Breast epithelium (tissue), 4 donors: ENCODE results near the gene TBC1D7. TPM values are rescaled to one million over a fixed set of nuclear protein-coding genes. Genes with fewer than 3 reads are reported as not detected.

Experiments used
- DNase-seq, 2 donors: peaks; one replicate each; pipeline ENCODE4 v3.0.0-alpha.2; 2019; ENCODE audit warnings: low spot score in 2 of 2
- H3K27ac ChIP-seq, 2 donors: fragments of 200-600 bp; sonication (generic) in 1 of 2; one replicate each; pipeline ENCODE4 v1.5.1; 2016 to 2019; ENCODE audit warnings: mild to moderate bottlenecking in 1 of 2
- H3K27me3 ChIP-seq, 2 donors: fragments of 200-600 bp; sonication (generic) in 1 of 2; one replicate each; pipeline versions ENCODE4 v1.5.1 to v1.6.0; 2017 to 2019; ENCODE audit warnings: control low read depth in 1 of 2, mild to moderate bottlenecking in 1 of 2
- H3K36me3 ChIP-seq: fragments of 200-600 bp; one replicate; pipeline ENCODE4 v1.5.1; 2019
- H3K4me1 ChIP-seq, 2 donors: fragments of 200-600 bp; sonication (generic); one replicate each; pipeline ENCODE4 v1.5.1; 2016 to 2019; ENCODE audit warnings: control low read depth in 1 of 2
- H3K4me3 ChIP-seq, 3 donors: fragments of 200-600 bp; sonication (generic); 1 replicate in 2 of 3; 2 replicates in 1 of 3; pipeline ENCODE4 v1.5.1; 2016 to 2019; ENCODE audit warnings: mild to moderate bottlenecking in 3 of 3, moderate library complexity in 2 of 3
- H3K9me3 ChIP-seq, 2 donors: fragments of 200-600 bp; sonication (generic) in 1 of 2; one replicate each; pipeline ENCODE4 v1.5.1; 2016 to 2019; ENCODE audit warnings: control low read depth in 1 of 2
- CTCF ChIP-seq, 3 donors: fragments of 450-650 bp; IDR thresholded peaks; one replicate each; pipeline ENCODE4 v1.5.1; 2016 to 2017; ENCODE audit warnings: antibody characterized with exemption in 3 of 3, mild to moderate bottlenecking in 3 of 3, moderate library complexity in 3 of 3
- POLR2A ChIP-seq: fragments of 450-650 bp; IDR thresholded peaks from one replicate; pipeline ENCODE4 v1.6.1; 2016; ENCODE audit warnings: antibody characterized with exemption, mild to moderate bottlenecking, moderate library complexity
- POLR2AphosphoS5 ChIP-seq, 3 donors: sonication (generic); formaldehyde crosslinking; IDR thresholded peaks; one replicate each; pipeline ENCODE4 v1.6.1; 2017; ENCODE audit warnings: antibody characterized with exemption in 3 of 3
- intact Hi-C: fragments of 100-400 bp; cut with DNase I; formaldehyde crosslinking; loops from one replicate; pipeline ENCODE4 v1.15.1; 2023; ENCODE audit warnings: low total_unique reads
- total RNA-seq, 3 donors: library from RNA; depleted of rRNA; stranded (reverse); fragments of >200 nt; gene quantifications; one replicate each; pipeline ENCODE4 v1.1.0, GENCODE V29; 2016

TBC1D7 gene
- total RNA-seq, 3 donors from 2014 or later = 8.6 to 10.6 (median 9.8) TPM

DNA sequence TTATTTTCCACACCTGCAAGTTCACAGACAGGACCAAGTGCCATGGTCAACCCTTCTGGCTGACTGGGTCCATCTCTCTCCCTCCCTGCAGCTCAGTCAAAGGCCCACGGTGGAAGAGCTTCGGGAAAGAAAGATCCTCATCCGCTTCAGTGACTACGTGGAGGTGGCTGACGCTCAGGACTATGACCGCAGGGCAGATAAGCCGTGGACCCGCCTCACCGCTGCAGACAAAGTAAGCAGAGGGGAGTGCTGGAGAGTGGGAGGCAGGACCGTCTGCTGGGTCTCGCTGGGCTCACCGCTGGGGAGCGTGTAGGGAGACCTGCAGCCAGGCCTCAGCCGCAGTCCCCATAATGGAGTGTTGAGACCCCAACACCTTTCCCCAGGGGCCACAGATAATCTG lies 45.0 kb downstream of the TBC1D7 start:
- intact Hi-C loops = no loop called here
- H3K4me3 ChIP-seq = no peak overlapping the region
- no peak overlapping the region for H3K27ac ChIP-seq
- no peaks in the 10 kb centered on the region for H3K36me3 ChIP-seq
- H3K9me3 ChIP-seq = peaks cover 19 to 20% of the 10 kb centered on the region in 2 donors
- H3K27me3 ChIP-seq = no peaks in the 10 kb centered on the region
- TF ChIP-seq POLR2A = no peak
- TF ChIP-seq CTCF (IDR thresholded peaks at IDR 0.05) = no peak
- TF ChIP-seq POLR2AphosphoS5 (IDR thresholded peaks at IDR 0.05) = no peak
- H3K4me1 ChIP-seq = no peaks in the 10 kb centered on the region
- no peak for DNase-seq

- Histone ChIP-seq H3K27ac (no peak overlapping the region), H3K36me3 (no peaks in the 10 kb centered on the region), H3K4me3 (no peak overlapping the region), H3K4me1 (no peaks in the 10 kb centered on the region), H3K9me3 (peaks cover 13 to 15% of the 10 kb centered on the region in 2 donors), H3K27me3 (no peaks in the 10 kb centered on the region)
- no peak for DNase-seq
- TF ChIP-seq POLR2A = no peak
- TF ChIP-seq POLR2AphosphoS5 (IDR thresholded peaks at IDR 0.05) = no peak
- no peak for TF ChIP-seq CTCF (IDR thresholded peaks at IDR 0.05)
- intact Hi-C loops = no loop called here
Measured at GRCh38 chr6:13282393-13283069, 45.8 kb downstream of the TBC1D7 start.

- H3K4me1 ChIP-seq = no peaks in the 10 kb centered on the region
- no peak overlapping the region for H3K4me3 ChIP-seq
- DNase-seq = no peak
- no peak for TF ChIP-seq POLR2AphosphoS5 (IDR thresholded peaks at IDR 0.05)
- no peak for TF ChIP-seq POLR2A
- TF ChIP-seq CTCF (IDR thresholded peaks at IDR 0.05) = no peak
- H3K27ac ChIP-seq = no peak overlapping the region
- peaks cover 4 to 7% of the 10 kb centered on the region in 2 donors for H3K9me3 ChIP-seq
- intact Hi-C loops = no loop called here
- H3K27me3 ChIP-seq = no peaks in the 10 kb centered on the region
- no peaks in the 10 kb centered on the region for H3K36me3 ChIP-seq
Measured at GRCh38 chr6:13281686-13282085, 46.7 kb downstream of the TBC1D7 start.

- no peaks in the 10 kb centered on the region for H3K36me3 ChIP-seq
- H3K9me3 ChIP-seq = no peaks in the 10 kb centered on the region
- no peak overlapping the region for H3K4me3 ChIP-seq
- no peaks in the 10 kb centered on the region for H3K4me1 ChIP-seq
- H3K27ac ChIP-seq = no peak overlapping the region
- no peak for DNase-seq
- H3K27me3 ChIP-seq = no peaks in the 10 kb centered on the region
- intact Hi-C loops = no loop called here
- TF ChIP-seq CTCF (IDR thresholded peaks at IDR 0.05) (no peak), POLR2AphosphoS5 (IDR thresholded peaks at IDR 0.05) (no peak), POLR2A (no peak)
Measured at GRCh38 chr6:13280254-13280653, 48.1 kb downstream of the TBC1D7 start.

GRCh38 chr6:13278991-13279390 lies 49.3 kb downstream of the TBC1D7 start:
- DNase-seq = no peak
- Histone ChIP-seq H3K27ac (no peak overlapping the region), H3K27me3 (no peaks in the 10 kb centered on the region), H3K9me3 (no peaks in the 10 kb centered on the region), H3K4me1 (no peaks in the 10 kb centered on the region), H3K4me3 (no peak overlapping the region), H3K36me3 (no peaks in the 10 kb centered on the region)
- intact Hi-C loops = no loop called here
- TF ChIP-seq POLR2AphosphoS5 (IDR thresholded peaks at IDR 0.05) (no peak), POLR2A (no peak), CTCF (IDR thresholded peaks at IDR 0.05) (no peak)
